HepG2 (cell line): ENCODE measurements around the gene FNBP1L. TPM values are rescaled to one million over a fixed set of nuclear protein-coding genes. Genes with fewer than 3 reads are reported as not detected.

Experiments used
- ATAC-seq: fragments of 200-7000 bp; cut with Tn5 transposase; 3 replicates; pipeline ENCODE4 v1.9.1; 2020; ENCODE audit warnings: mild to moderate bottlenecking, moderate library complexity
- BruUV-seq: library from RNA; stranded (reverse); fragments of 400-500 nt; replicated peaks from 2 replicates; lab custom pipeline; 2021; lab: Mats Ljungman, UMichigan
- CTCF ChIA-PET: fragments of 300-600 bp; formaldehyde crosslinking; extraction: SDS; loops from one replicate; lab custom pipeline; 2021; ENCODE audit warnings: low total read pairs, inconsistent platforms, low intra/inter-chr PET ratio; lab: Yijun Ruan, JAX
- POLR2A ChIA-PET: fragments of 350-600 bp; sonication (Branson Sonifier 250); formaldehyde crosslinking; loops from one replicate; lab custom pipeline; 2020; ENCODE audit warnings: antibody characterized with exemption, inconsistent platforms; lab: Yijun Ruan, JAX
- DNase-seq: peaks from one replicate; pipeline ENCODE4 v3.0.0-alpha.2; 2015; ENCODE audit warnings: low spot score
- FAIRE-seq: peaks from 3 replicates; lab custom pipeline; 2011; peaks lifted over from hg19 to GRCh38; lab: Jason Lieb, UNC
- H2AFZ ChIP-seq: one replicate; pipeline ENCODE4 v1.6.1; 2011; ENCODE audit warnings: low read length, inconsistent platforms
- H3K27ac ChIP-seq: fragments of 300-600 bp; 3 replicates; pipeline ENCODE4 v1.8.0; 2011; ENCODE audit warnings: mixed run types, mild to moderate bottlenecking, mixed read lengths, low read length, inconsistent platforms; ENCODE audit not compliant: insufficient read depth; ENCODE audit errors: extremely low read length
- H3K27me3 ChIP-seq, 2 experiments: fragments of 200-600 bp in 1 of 2; 2 replicates in 1 of 2; 3 replicates in 1 of 2; pipeline versions ENCODE4 v1.6.0 to v1.8.0; 2011; ENCODE audit warnings: low read length in 2 of 2, mild to moderate bottlenecking in 2 of 2, moderate library complexity in 2 of 2, inconsistent platforms in 1 of 2; ENCODE audit not compliant: insufficient read depth in 2 of 2, control insufficient read depth in 1 of 2
- H3K36me3 ChIP-seq, 2 experiments: fragments of 200-600 bp in 1 of 2; replicated peaks in 1 of 2; 2 replicates in 1 of 2; 3 replicates in 1 of 2; pipeline versions ENCODE4 v1.5.1 to v1.8.0; 2011; ENCODE audit warnings: low read length in 2 of 2, inconsistent platforms in 1 of 2; ENCODE audit not compliant: insufficient read depth in 2 of 2, control insufficient read depth in 1 of 2
- H3K4me1 ChIP-seq: 2 replicates; pipeline ENCODE4 v1.5.1; 2012; ENCODE audit warnings: low read length, inconsistent platforms; ENCODE audit not compliant: insufficient read depth
- H3K4me2 ChIP-seq: 2 replicates; pipeline ENCODE4 v1.6.0; 2011; ENCODE audit warnings: low read depth, low read length, inconsistent platforms
- H3K4me3 ChIP-seq, 3 experiments: fragments of 200-600 bp in 1 of 3; sonication (generic), shearing (Covaris generic) in 1 of 3; replicated peaks in 1 of 3; 2 replicates each; pipeline ENCODE4 v1.5.1; 2011 to 2016; ENCODE audit warnings: low read length in 3 of 3, inconsistent platforms in 2 of 3, low read depth in 2 of 3, mild to moderate bottlenecking in 2 of 3, control low read depth in 1 of 3, mixed read lengths in 1 of 3; ENCODE audit not compliant: insufficient read depth in 1 of 3
- H3K79me2 ChIP-seq: one replicate; pipeline ENCODE4 v1.6.1; 2011; ENCODE audit warnings: low read length, inconsistent platforms; ENCODE audit not compliant: insufficient read depth
- H3K9ac ChIP-seq: 2 replicates; pipeline ENCODE4 v1.6.0; 2011; ENCODE audit warnings: mild to moderate bottlenecking, low read depth, low read length, inconsistent platforms; ENCODE audit not compliant: insufficient read depth
- H3K9me3 ChIP-seq: 2 replicates; pipeline ENCODE4 v1.5.1; 2012; ENCODE audit warnings: mild to moderate bottlenecking, low read length
- H4K20me1 ChIP-seq: 2 replicates; pipeline ENCODE4 v1.6.0; 2011; ENCODE audit warnings: inconsistent platforms, mild to moderate bottlenecking, low read length, moderate library complexity; ENCODE audit not compliant: insufficient read depth
- CBX2 ChIP-seq, 2 experiments: fragments of 200-600 bp in 1 of 2; sonication (generic); formaldehyde crosslinking in 1 of 2; IDR thresholded peaks; 2 replicates each; pipeline versions ENCODE4 v1.7.0 to v1.8.1; 2018 to 2022; ENCODE audit warnings: low read depth in 2 of 2, low read length in 1 of 2, mild to moderate bottlenecking in 1 of 2, missing genetic modification reagents in 1 of 2
- DPF2 ChIP-seq: sonication (generic); formaldehyde crosslinking; IDR thresholded peaks from 2 replicates; pipeline ENCODE4 v1.4.0; 2020; ENCODE audit warnings: mild to moderate bottlenecking, low read depth, missing genetic modification reagents, borderline replicate concordance
- EED ChIP-seq: sonication (generic); formaldehyde crosslinking; IDR thresholded peaks from 2 replicates; pipeline ENCODE4 v1.5.0; 2020; ENCODE audit warnings: mild to moderate bottlenecking, missing genetic modification reagents
- IKZF1 ChIP-seq: fragments of 450-650 bp; IDR thresholded peaks from 2 replicates; pipeline ENCODE4 v1.7.1; 2016
- NR2F1 ChIP-seq, 2 experiments: fragments of 450-650 bp in 1 of 2; formaldehyde crosslinking in 1 of 2; IDR thresholded peaks; 2 replicates each; pipeline versions ENCODE4 v1.5.0 to v1.6.1; 2016 to 2020; ENCODE audit warnings: mild to moderate bottlenecking in 1 of 2, missing compliant biosample characterization in 1 of 2, missing genetic modification reagents in 1 of 2, moderate library complexity in 1 of 2
- NR3C1 ChIP-seq: sonication (generic); formaldehyde crosslinking; IDR thresholded peaks from 2 replicates; pipeline ENCODE4 v1.4.0; 2020; ENCODE audit warnings: missing genetic modification reagents
- PBX3 ChIP-seq: sonication (generic); formaldehyde crosslinking; IDR thresholded peaks from 2 replicates; pipeline ENCODE4 v1.8.1; 2023; ENCODE audit warnings: missing genetic modification reagents, inconsistent platforms, borderline replicate concordance
- PRDM10 ChIP-seq: sonication (generic); formaldehyde crosslinking; IDR thresholded peaks from 2 replicates; pipeline ENCODE4 v1.4.0; 2020; ENCODE audit warnings: low read depth, missing genetic modification reagents
- SAP130 ChIP-seq: IDR thresholded peaks from 2 replicates; pipeline ENCODE4 v1.6.1; 2016; ENCODE audit warnings: low read depth
- SMAD1 ChIP-seq: sonication (generic); formaldehyde crosslinking; IDR thresholded peaks from 2 replicates; pipeline ENCODE4 v1.4.0; 2020; ENCODE audit warnings: missing genetic modification reagents, low read depth, mild to moderate bottlenecking, borderline replicate concordance
- SP5 ChIP-seq: IDR thresholded peaks from 2 replicates; pipeline ENCODE4 v1.6.1; 2016; ENCODE audit warnings: low read depth, borderline replicate concordance
- ZBTB7A ChIP-seq: sonication (generic); formaldehyde crosslinking; IDR thresholded peaks from 2 replicates; pipeline ENCODE4 v1.8.0; 2022; ENCODE audit warnings: mild to moderate bottlenecking, missing genetic modification reagents
- ZNF761 ChIP-seq: sonication (generic); formaldehyde crosslinking; conservative IDR thresholded peaks from 2 replicates; pipeline ENCODE4 v1.4.0; 2020; ENCODE audit warnings: mild to moderate bottlenecking, missing genetic modification reagents
- WGBS: methylation state at CpG from one replicate; pipeline ENCODE4 v1.1.6; 2017; ENCODE audit warnings: low lambda C conversion rate; 5-methylcytosine and 5-hydroxymethylcytosine counted together
- in situ Hi-C: cut with HindIII; loops from 2 replicates; pipeline ENCODE4 v1.10.0; 2017; ENCODE audit warnings: low pct_unique_long_range_greater_than_20kb; ENCODE audit not compliant: extremely low pct_ligation_motif_present
- intact Hi-C: fragments of 100-400 bp; cut with micrococcal nuclease; formaldehyde crosslinking; loops from one replicate; pipeline ENCODE4 v1.10.0; 2022; ENCODE audit not compliant: unreplicated experiment
- polyA plus RNA-seq, 8 experiments: library from polyadenylated mRNA; depleted of rRNA in 3 of 8; stranded (reverse) in 7 of 8; unstranded in 1 of 8; fragments of >200 nt; fragmentation: Illumina TruSeq in 4 of 8; extraction: Trizol in 4 of 8; gene quantifications; 2 replicates each; pipeline versions ENCODE4 v1.2.1 to v1.2.3, GENCODE V29; 2011 to 2016; ENCODE audit warnings: low read depth in 4 of 8, missing spikeins in 1 of 8, mixed read lengths in 1 of 8; ENCODE audit not compliant: insufficient read depth in 1 of 8
- total RNA-seq, 5 experiments: library from RNA; depleted of rRNA; stranded (reverse); fragments of >200 nt; fragmentation: Illumina TruSeq; extraction: Trizol; gene quantifications; 2 replicates each; pipeline ENCODE4 v1.2.3, GENCODE V29; 2016; ENCODE audit warnings: low read depth in 1 of 5

Gene FNBP1L
- total and polyA plus RNA-seq, 2 of the 13 experiments (the other 11 are each of a cell fraction or from before 2014, with no cell fraction given), result 24.1 to 27.1 TPM

- Histone ChIP-seq H3K36me3 (peaks cover 9 to 38% of the 10 kb centered on the region in 2 experiments), H4K20me1 (no peaks in the 10 kb centered on the region), H2AFZ (no peak overlapping the region), H3K9me3 (no peaks in the 10 kb centered on the region), H3K4me1 (no peaks in the 10 kb centered on the region), H3K79me2 (no peaks in the 10 kb centered on the region), H3K27me3 (no peaks in the 10 kb centered on the region), H3K27ac (no peak overlapping the region), H3K9ac (no peak overlapping the region), H3K4me3 (no peak overlapping the region), H3K4me2 (no peak overlapping the region)
- no peak for DNase-seq
- CTCF ChIA-PET, result no interaction called here
- FAIRE-seq, result no peak
- BruUV-seq, result no TSS peak
- no peak for TF ChIP-seq IKZF1
- POLR2A ChIA-PET, result no interaction called here
- intact Hi-C loops, result no loop called here
- WGBS, result 96% methylated on average over 11 of the region's 12 CpGs
- in situ Hi-C loops, result no loop called here
- no peak for ATAC-seq
Observed at GRCh38 chr1:93571623-93572310, 123.8 kb downstream of the FNBP1L start.

GRCh38 chr1:93573940-93574469 is 126.1 kb downstream of the FNBP1L start:
- Histone ChIP-seq H3K4me1 (peaks cover 3% of the 10 kb centered on the region), H3K36me3 (peaks cover 8 to 29% of the 10 kb centered on the region in 2 experiments), H4K20me1 (no peaks in the 10 kb centered on the region), H2AFZ (no peak overlapping the region), H3K9me3 (no peaks in the 10 kb centered on the region), H3K9ac (no peak overlapping the region), H3K79me2 (no peaks in the 10 kb centered on the region), H3K4me2 (no peak overlapping the region), H3K27me3 (no peaks in the 10 kb centered on the region), H3K4me3 (no peak overlapping the region), H3K27ac (no peak overlapping the region)
- in situ Hi-C loops (no loop called here), intact Hi-C loops (no loop called here)
- ATAC-seq (no peak), DNase-seq (no peak), FAIRE-seq (no peak)
- POLR2A ChIA-PET, result interaction anchor here (1.2 kb wide), 1 partner anchor 44 kb away, joined by 4 read pairs; no protein-coding TSS in a partner anchor
- CTCF ChIA-PET, result no interaction called here
- 58% methylated on average over 1 of the region's 1 CpG for WGBS
- no TSS peak for BruUV-seq
- TF ChIP-seq SAP130 (no peak), ZBTB7A (CRISPR knock-in tag) (no peak), ZNF761 (no peak), SMAD1 (CRISPR knock-in tag) (no peak), CBX2 (IDR thresholded peaks at IDR 0.05; ENCODE audit: low read depth, low read length) (no peak), CBX2 (CRISPR knock-in tag; IDR thresholded peaks at IDR 0.05; ENCODE audit: low read depth) (no peak), NR2F1 (CRISPR knock-in tag; IDR thresholded peaks at IDR 0.05) (no peak), DPF2 (no peak), SP5 (CRISPR knock-in tag) (no peak), PRDM10 (CRISPR knock-in tag) (no peak), PBX3 (CRISPR knock-in tag) (no peak), EED (CRISPR knock-in tag) (no peak), NR3C1 (CRISPR knock-in tag) (no peak)
